Chondrocyte (in vitro differentiated cells): Measurements from ENCODE around the gene MRPL41. TPM values are rescaled to one million over a fixed set of nuclear protein-coding genes. Genes with fewer than 3 reads are reported as not detected.

Experiments
- DNase-seq: peaks from one replicate; pipeline ENCODE4 v3.0.0; 2021; ENCODE audit warnings: mixed read lengths, low spot score
- H3K27ac Mint-ChIP-seq: one replicate; pipeline ENCODE4 v1.8.0; 2021; ENCODE audit warnings: mild to moderate bottlenecking, moderate library complexity, mixed read lengths; ENCODE audit not compliant: unreplicated experiment
- H3K27me3 Mint-ChIP-seq: 2 replicates; pipeline ENCODE4 v1.8.0; 2021; ENCODE audit warnings: low read depth, mixed read lengths
- H3K36me3 Mint-ChIP-seq: 2 replicates; pipeline ENCODE4 v1.8.0; 2021; ENCODE audit warnings: low read depth, mixed read lengths
- H3K4me1 Mint-ChIP-seq: 2 replicates; pipeline ENCODE4 v1.8.0; 2021; ENCODE audit warnings: low read depth, mild to moderate bottlenecking, mixed read lengths
- H3K4me3 Mint-ChIP-seq: one replicate; pipeline ENCODE4 v1.8.0; 2021; ENCODE audit warnings: mild to moderate bottlenecking, moderate library complexity, mixed read lengths; ENCODE audit not compliant: unreplicated experiment
- H3K9me3 Mint-ChIP-seq: 2 replicates; pipeline ENCODE4 v1.8.0; 2021; ENCODE audit warnings: low read depth, mixed read lengths
- total RNA-seq: library from RNA; stranded (reverse); gene quantifications from 3 replicates; pipeline ENCODE4 v1.2.1, GENCODE V29; 2021
- TF ChIP-seq, protein P1 (sequence below): fragments of 200-600 bp; sonication (generic); IDR thresholded peaks from 2 replicates; pipeline ENCODE4 v1.5.0; 2021; ENCODE audit warnings: antibody characterized with exemption, mild to moderate bottlenecking, moderate library complexity

MRPL41 gene
- total RNA-seq, 1 donor from 2014 or later: 55.4 TPM

DNA sequence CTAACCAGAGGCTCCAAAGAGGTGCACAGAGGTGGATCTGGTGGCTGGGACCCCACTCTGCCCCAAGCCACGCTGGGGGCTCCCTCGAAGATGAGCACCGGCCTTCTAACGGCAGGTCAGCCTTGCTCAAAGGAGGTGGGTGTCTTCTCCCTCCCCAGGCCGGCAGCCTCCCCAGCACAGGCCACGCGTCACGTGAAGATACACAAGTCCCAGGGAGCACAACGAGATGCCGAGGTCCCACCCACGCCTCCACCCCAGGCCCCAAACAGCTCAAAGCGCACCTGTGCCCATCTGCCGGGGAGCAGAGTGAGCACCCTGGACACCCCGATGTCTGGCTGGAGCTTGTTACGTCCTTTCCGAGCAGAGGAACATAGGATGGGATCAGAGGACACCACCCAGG, 13.6 kb upstream of the MRPL41 start:
- no peak overlapping the region for H3K27ac Mint-ChIP-seq
- H3K4me1 Mint-ChIP-seq: peaks cover 8% of the 10 kb centered on the region
- H3K4me3 Mint-ChIP-seq: no peak overlapping the region
- TF ChIP-seq, protein P1, sequence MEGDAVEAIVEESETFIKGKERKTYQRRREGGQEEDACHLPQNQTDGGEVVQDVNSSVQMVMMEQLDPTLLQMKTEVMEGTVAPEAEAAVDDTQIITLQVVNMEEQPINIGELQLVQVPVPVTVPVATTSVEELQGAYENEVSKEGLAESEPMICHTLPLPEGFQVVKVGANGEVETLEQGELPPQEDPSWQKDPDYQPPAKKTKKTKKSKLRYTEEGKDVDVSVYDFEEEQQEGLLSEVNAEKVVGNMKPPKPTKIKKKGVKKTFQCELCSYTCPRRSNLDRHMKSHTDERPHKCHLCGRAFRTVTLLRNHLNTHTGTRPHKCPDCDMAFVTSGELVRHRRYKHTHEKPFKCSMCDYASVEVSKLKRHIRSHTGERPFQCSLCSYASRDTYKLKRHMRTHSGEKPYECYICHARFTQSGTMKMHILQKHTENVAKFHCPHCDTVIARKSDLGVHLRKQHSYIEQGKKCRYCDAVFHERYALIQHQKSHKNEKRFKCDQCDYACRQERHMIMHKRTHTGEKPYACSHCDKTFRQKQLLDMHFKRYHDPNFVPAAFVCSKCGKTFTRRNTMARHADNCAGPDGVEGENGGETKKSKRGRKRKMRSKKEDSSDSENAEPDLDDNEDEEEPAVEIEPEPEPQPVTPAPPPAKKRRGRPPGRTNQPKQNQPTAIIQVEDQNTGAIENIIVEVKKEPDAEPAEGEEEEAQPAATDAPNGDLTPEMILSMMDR: no peak
- H3K36me3 Mint-ChIP-seq: peaks cover 2% of the 10 kb centered on the region
- H3K27me3 Mint-ChIP-seq: no peaks in the 10 kb centered on the region
- DNase-seq: no peak
- H3K9me3 Mint-ChIP-seq: no peaks in the 10 kb centered on the region

DNA sequence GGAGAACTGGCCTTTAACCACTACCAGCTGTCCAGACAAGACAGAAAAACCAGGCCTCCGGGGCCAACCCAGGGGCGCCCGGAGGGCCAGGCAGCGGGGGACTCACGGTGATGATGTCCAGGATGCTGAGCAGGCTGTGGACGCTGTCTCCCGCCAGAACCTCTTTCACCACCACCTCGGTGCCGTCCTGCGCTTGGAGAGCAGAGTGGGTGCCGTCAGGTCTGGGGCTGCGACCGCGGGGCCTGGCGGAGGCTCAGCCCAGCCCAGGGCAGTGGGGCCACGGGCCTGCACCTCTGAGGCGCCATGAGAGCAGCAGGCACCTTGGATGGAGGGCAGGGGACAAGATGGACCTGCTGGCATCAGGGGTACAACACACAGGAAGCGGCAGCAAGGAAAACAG, 11.1 kb upstream of the MRPL41 start:
- Mint-ChIP-seq H3K4me1 (no peaks in the 10 kb centered on the region), H3K9me3 (no peaks in the 10 kb centered on the region), H3K4me3 (no peak overlapping the region), H3K36me3 (peaks cover 2% of the 10 kb centered on the region), H3K27ac (no peak overlapping the region), H3K27me3 (no peaks in the 10 kb centered on the region)
- TF ChIP-seq, protein P1: no peak
- DNase-seq: no peak

DNA sequence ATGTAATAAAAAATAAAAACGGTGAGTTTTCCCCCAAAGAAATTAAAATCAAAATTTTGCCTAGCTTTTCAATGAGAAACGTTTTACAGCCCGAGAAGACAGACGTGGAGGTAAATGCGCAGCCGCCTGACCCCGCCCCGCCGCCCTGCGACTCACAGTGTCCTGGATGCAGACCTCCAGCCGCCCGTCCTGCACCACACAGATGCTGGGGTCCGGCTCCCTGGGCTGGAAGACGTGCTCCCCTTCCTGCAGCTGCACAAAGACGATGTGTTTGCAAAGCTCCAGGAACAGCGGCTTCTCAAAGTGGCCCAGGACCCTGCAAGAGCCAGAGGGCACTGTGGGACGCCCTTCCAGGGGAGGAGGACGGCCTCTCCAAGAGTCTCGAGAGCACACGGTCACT, 9.2 kb upstream of the MRPL41 start:
- Mint-ChIP-seq H3K36me3 (peaks cover 2% of the 10 kb centered on the region), H3K4me1 (no peaks in the 10 kb centered on the region), H3K4me3 (no peak overlapping the region), H3K9me3 (no peaks in the 10 kb centered on the region), H3K27ac (no peak overlapping the region), H3K27me3 (no peaks in the 10 kb centered on the region)
- no peak for DNase-seq
- TF ChIP-seq, protein P1: no peak

DNA sequence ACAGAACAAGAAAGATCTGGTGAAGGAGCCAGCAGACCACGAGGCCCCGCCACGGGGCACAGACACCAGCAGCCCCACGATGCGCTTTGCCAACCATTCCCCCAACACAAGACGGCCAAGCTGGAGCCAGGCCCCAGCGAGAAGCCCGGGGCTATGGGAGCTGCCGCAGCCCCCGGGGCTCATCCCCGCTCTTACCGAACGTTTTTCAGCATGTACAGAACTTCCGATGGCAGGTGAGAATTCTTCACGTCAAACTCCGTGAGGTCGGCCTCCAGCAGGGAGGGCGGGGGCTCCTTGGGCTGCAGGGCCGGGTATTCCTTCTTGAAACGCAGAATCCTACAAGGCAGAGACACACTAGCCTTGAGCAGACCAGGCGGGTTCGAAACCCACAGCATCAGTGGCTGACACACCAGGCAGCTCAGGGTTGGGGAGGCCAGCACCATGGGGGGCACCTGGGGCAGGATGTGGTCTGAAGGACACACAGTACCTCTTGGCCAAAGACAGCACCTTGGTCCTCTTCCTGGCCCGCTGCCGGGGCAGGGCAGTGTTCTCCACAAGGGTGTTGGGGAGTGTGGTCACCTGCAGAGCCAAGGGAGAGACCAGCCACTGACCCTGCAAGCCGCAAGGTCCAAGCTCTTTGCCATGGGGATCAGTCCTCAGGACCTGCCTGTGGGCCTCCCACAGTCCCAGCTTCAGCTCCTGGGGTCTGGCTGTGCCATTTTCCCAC, 8.3 kb upstream of the MRPL41 start:
- Mint-ChIP-seq H3K27ac (no peak overlapping the region), H3K9me3 (no peaks in the 10 kb centered on the region), H3K4me1 (no peaks in the 10 kb centered on the region), H3K27me3 (no peaks in the 10 kb centered on the region), H3K36me3 (peaks cover 2% of the 10 kb centered on the region), H3K4me3 (no peak overlapping the region)
- TF ChIP-seq, protein P1: no peak
- no peak for DNase-seq

DNA sequence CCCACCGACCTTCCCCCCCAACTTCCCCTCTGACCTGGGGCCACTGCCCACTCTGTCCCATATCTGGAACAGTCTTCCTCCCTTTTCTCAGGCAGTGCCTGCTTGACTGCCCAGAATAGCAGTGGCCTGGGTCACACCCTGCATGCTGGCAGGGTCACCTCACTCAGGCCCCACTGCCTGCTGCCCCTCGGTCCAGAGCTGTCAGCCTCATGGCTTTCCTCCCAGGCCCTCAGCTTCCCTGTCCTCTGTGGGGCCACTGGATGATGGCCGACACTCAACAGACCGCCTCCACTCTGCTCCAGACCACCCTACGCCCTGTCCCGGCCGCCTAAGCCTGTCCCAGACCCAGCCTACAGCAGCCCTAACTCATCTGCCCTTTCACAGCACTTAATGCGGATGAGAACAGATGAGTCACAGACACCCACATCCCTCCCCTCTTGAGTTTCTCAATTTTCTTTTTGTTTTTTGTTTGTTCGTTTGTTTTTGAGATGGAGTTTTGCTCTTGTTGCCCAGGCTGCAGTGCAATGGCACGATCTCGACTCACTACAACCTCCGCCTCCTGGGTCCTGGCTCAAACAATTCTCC, 7.4 kb upstream of the MRPL41 start:
- no peak overlapping the region for H3K27ac Mint-ChIP-seq
- H3K4me3 Mint-ChIP-seq: no peak overlapping the region
- TF ChIP-seq, protein P1: no peak
- no peaks in the 10 kb centered on the region for H3K9me3 Mint-ChIP-seq
- no peaks in the 10 kb centered on the region for H3K27me3 Mint-ChIP-seq
- peaks cover 2% of the 10 kb centered on the region for H3K36me3 Mint-ChIP-seq
- H3K4me1 Mint-ChIP-seq: no peaks in the 10 kb centered on the region
- DNase-seq: no peak
